HG03025 (cell line): ENCODE results near the gene GIGYF1.

Experiments used
- ATAC-seq: cut with Tn5 transposase; IDR thresholded peaks from one replicate; pipeline ENCODE4 v1.9.1; 2021; ENCODE audit warnings: mild to moderate bottlenecking, moderate library complexity; ENCODE audit not compliant: unreplicated experiment, low FRiP score

Gene GIGYF1

GRCh38 chr7:100639995-100640516 is 54.0 kb downstream of the GIGYF1 start:
- no peak for ATAC-seq

- ATAC-seq = no peak
These were observed 60.9 kb downstream of the GIGYF1 start for GRCh38 chr7:100632951-100633717.

GRCh38 chr7:100630066-100630465 is 64.0 kb downstream of the GIGYF1 start:
- no peak for ATAC-seq
